WTC11 (cell line): ENCODE results near the gene C6orf52.

Experiments used
- GABPB1 ChIP-seq: sonication (generic); formaldehyde crosslinking; IDR thresholded peaks from 2 replicates; pipeline ENCODE4 v1.8.1; 2023; ENCODE audit warnings: mild to moderate bottlenecking, missing genetic modification reagents
- HMGA2 ChIP-seq: fragments of 250-450 bp; sonication (Bioruptor Pico); IDR thresholded peaks from 2 replicates; pipeline ENCODE4 v1.4.0; 2021; ENCODE audit warnings: mild to moderate bottlenecking, moderate library complexity
- TEAD4 ChIP-seq: sonication (generic); formaldehyde crosslinking; IDR thresholded peaks from 2 replicates; pipeline ENCODE4 v1.8.0; 2022; ENCODE audit warnings: mild to moderate bottlenecking, missing genetic modification reagents
- TF ChIP-seq, protein P1 (sequence below): sonication (generic); formaldehyde crosslinking; IDR thresholded peaks from 2 replicates; pipeline ENCODE4 v1.8.0; 2022; ENCODE audit warnings: mild to moderate bottlenecking, missing genetic modification reagents
- TF ChIP-seq, protein P2 (sequence below): fragments of 200-600 bp; IDR thresholded peaks from 2 replicates; pipeline ENCODE4 v1.8.0; 2022; ENCODE audit warnings: antibody characterized with exemption
- TF ChIP-seq, protein P3 (sequence below): sonication (generic); formaldehyde crosslinking; IDR thresholded peaks from 2 replicates; pipeline ENCODE4 v1.8.0; 2023; ENCODE audit warnings: missing genetic modification reagents
- TF ChIP-seq, protein P4 (sequence below): sonication (generic); formaldehyde crosslinking; IDR thresholded peaks from 2 replicates; pipeline ENCODE4 v1.8.1; 2022; ENCODE audit warnings: missing genetic modification reagents, borderline replicate concordance
- TF ChIP-seq, protein P5 (sequence below): sonication (generic); formaldehyde crosslinking; IDR thresholded peaks from 2 replicates; pipeline ENCODE4 v1.8.1; 2022; ENCODE audit warnings: low read depth, mild to moderate bottlenecking, moderate library complexity, missing genetic modification reagents, borderline replicate concordance
- TF ChIP-seq, protein P6 (sequence below): sonication (generic); formaldehyde crosslinking; IDR thresholded peaks from 2 replicates; pipeline ENCODE4 v1.8.1; 2023; ENCODE audit warnings: mild to moderate bottlenecking, missing genetic modification reagents, moderate library complexity

DNA sequence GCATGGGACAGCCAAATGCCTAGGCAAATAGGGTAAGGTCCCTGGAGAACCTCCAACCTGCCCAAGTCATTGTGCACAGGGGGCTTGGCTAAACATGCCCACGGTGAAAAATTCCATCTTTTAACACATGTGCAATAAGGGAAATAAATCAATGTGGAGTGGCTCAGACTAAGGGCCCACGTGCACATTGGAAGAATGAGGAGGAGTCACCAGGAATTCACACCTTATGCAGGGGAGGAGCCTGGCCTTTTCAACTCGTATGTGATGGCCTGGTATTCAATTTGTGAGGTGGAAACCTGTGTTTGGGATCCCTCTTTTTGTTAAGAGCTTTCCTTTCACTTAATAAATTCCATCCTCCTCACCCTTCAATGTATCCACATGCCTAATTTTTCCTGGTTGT, 12.6 kb downstream of the C6orf52 start:
- TF ChIP-seq, protein P1, sequence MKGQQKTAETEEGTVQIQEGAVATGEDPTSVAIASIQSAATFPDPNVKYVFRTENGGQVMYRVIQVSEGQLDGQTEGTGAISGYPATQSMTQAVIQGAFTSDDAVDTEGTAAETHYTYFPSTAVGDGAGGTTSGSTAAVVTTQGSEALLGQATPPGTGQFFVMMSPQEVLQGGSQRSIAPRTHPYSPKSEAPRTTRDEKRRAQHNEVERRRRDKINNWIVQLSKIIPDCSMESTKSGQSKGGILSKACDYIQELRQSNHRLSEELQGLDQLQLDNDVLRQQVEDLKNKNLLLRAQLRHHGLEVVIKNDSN (CRISPR knock-in tag), result no peak
- TF ChIP-seq GABPB1 (CRISPR knock-in tag) (no peak), TEAD4 (CRISPR knock-in tag) (no peak), HMGA2 (CRISPR knock-in tag) (no peak)
- TF ChIP-seq, protein P2, sequence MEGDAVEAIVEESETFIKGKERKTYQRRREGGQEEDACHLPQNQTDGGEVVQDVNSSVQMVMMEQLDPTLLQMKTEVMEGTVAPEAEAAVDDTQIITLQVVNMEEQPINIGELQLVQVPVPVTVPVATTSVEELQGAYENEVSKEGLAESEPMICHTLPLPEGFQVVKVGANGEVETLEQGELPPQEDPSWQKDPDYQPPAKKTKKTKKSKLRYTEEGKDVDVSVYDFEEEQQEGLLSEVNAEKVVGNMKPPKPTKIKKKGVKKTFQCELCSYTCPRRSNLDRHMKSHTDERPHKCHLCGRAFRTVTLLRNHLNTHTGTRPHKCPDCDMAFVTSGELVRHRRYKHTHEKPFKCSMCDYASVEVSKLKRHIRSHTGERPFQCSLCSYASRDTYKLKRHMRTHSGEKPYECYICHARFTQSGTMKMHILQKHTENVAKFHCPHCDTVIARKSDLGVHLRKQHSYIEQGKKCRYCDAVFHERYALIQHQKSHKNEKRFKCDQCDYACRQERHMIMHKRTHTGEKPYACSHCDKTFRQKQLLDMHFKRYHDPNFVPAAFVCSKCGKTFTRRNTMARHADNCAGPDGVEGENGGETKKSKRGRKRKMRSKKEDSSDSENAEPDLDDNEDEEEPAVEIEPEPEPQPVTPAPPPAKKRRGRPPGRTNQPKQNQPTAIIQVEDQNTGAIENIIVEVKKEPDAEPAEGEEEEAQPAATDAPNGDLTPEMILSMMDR, result no peak
- TF ChIP-seq, protein P3, sequence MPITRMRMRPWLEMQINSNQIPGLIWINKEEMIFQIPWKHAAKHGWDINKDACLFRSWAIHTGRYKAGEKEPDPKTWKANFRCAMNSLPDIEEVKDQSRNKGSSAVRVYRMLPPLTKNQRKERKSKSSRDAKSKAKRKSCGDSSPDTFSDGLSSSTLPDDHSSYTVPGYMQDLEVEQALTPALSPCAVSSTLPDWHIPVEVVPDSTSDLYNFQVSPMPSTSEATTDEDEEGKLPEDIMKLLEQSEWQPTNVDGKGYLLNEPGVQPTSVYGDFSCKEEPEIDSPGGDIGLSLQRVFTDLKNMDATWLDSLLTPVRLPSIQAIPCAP (CRISPR knock-in tag), result no peak
- TF ChIP-seq, protein P4, sequence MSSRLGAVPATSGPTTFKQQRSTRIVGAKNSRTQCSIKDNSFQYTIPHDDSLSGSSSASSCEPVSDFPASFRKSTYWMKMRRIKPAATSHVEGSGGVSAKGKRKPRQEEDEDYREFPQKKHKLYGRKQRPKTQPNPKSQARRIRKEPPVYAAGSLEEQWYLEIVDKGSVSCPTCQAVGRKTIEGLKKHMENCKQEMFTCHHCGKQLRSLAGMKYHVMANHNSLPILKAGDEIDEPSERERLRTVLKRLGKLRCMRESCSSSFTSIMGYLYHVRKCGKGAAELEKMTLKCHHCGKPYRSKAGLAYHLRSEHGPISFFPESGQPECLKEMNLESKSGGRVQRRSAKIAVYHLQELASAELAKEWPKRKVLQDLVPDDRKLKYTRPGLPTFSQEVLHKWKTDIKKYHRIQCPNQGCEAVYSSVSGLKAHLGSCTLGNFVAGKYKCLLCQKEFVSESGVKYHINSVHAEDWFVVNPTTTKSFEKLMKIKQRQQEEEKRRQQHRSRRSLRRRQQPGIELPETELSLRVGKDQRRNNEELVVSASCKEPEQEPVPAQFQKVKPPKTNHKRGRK, result no peak
- TF ChIP-seq, protein P5, sequence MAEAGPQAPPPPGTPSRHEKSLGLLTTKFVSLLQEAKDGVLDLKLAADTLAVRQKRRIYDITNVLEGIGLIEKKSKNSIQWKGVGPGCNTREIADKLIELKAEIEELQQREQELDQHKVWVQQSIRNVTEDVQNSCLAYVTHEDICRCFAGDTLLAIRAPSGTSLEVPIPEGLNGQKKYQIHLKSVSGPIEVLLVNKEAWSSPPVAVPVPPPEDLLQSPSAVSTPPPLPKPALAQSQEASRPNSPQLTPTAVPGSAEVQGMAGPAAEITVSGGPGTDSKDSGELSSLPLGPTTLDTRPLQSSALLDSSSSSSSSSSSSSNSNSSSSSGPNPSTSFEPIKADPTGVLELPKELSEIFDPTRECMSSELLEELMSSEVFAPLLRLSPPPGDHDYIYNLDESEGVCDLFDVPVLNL (CRISPR knock-in tag), result no peak
- TF ChIP-seq, protein P6, sequence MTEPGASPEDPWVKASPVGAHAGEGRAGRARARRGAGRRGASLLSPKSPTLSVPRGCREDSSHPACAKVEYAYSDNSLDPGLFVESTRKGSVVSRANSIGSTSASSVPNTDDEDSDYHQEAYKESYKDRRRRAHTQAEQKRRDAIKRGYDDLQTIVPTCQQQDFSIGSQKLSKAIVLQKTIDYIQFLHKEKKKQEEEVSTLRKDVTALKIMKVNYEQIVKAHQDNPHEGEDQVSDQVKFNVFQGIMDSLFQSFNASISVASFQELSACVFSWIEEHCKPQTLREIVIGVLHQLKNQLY (CRISPR knock-in tag), result no peak
